Tibial artery (tissue), 4 donors: Measurements from ENCODE around the gene SORCS1.

ENCODE experiments used
- DNase-seq, 2 donors: peaks; one replicate each; pipeline ENCODE4 v3.0.0-alpha.2; 2019
- H3K27ac ChIP-seq, 2 donors: fragments of 200-600 bp; sonication (generic) in 1 of 2; 1 replicate in 1 of 2; 2 replicates in 1 of 2; pipeline ENCODE4 v1.5.1; 2018 to 2019; ENCODE audit warnings: mild to moderate bottlenecking in 1 of 2
- H3K27me3 ChIP-seq, 2 donors: fragments of 200-600 bp; sonication (generic) in 1 of 2; one replicate each; pipeline versions ENCODE4 v1.5.1 to v1.6.0; 2016 to 2019
- H3K36me3 ChIP-seq, 3 donors: fragments of 200-600 bp; sonication (generic) in 2 of 3; one replicate each; pipeline ENCODE4 v1.5.1; 2016 to 2019; ENCODE audit warnings: mild to moderate bottlenecking in 2 of 3
- H3K4me1 ChIP-seq, 4 donors: fragments of 200-600 bp; sonication (generic) in 2 of 4; 1 replicate in 3 of 4; 2 replicates in 1 of 4; pipeline ENCODE4 v1.5.1; 2016 to 2019
- H3K4me3 ChIP-seq, 2 donors: fragments of 200-600 bp; sonication (generic) in 1 of 2; 1 replicate in 1 of 2; 2 replicates in 1 of 2; pipeline ENCODE4 v1.5.1; 2018 to 2019; ENCODE audit warnings: mild to moderate bottlenecking in 2 of 2
- H3K9me3 ChIP-seq, 3 donors: fragments of 200-600 bp; sonication (generic) in 1 of 3; one replicate each; pipeline ENCODE4 v1.5.1; 2016 to 2019
- intact Hi-C: fragments of 100-400 bp; cut with DNase I; formaldehyde crosslinking; loops from one replicate; pipeline ENCODE4 v1.15.0; 2023; ENCODE audit warnings: low total_unique reads
- TF ChIP-seq, protein P1 (sequence below), 2 experiments: fragments of 200-600 bp in 1 of 2; fragments of 450-650 bp in 1 of 2; IDR thresholded peaks; one replicate each; pipeline ENCODE4 v1.5.1; 2017 to 2019; ENCODE audit warnings: antibody characterized with exemption in 2 of 2, mild to moderate bottlenecking in 1 of 2, moderate library complexity in 1 of 2

The SORCS1 gene

DNA sequence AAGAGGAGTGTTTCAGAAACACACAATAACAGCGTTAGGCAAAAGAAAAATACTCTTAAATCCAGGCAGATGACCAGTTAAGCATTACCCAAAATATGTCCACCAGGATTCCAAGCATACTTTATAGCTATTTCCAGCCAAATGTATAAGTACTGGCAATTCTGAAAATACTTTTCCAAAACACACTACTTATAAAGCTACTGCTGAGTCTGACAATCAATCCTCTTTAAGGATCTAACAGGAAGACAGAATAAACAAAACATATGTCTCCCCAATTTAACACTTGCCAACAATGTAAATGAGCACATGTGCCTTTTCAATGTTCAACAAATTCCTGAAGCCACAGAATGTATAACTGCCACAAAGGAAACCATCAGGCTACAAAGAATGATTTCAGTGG lies 370.9 kb downstream of the SORCS1 start:
- Histone ChIP-seq H3K4me1 (no peaks in the 10 kb centered on the region), H3K27ac (no peak overlapping the region), H3K9me3 (no peaks in the 10 kb centered on the region), H3K27me3 (no peaks in the 10 kb centered on the region), H3K4me3 (no peak overlapping the region), H3K36me3 (no peaks in the 10 kb centered on the region)
- intact Hi-C loops = no loop called here
- DNase-seq = no peak
- TF ChIP-seq, protein P1, sequence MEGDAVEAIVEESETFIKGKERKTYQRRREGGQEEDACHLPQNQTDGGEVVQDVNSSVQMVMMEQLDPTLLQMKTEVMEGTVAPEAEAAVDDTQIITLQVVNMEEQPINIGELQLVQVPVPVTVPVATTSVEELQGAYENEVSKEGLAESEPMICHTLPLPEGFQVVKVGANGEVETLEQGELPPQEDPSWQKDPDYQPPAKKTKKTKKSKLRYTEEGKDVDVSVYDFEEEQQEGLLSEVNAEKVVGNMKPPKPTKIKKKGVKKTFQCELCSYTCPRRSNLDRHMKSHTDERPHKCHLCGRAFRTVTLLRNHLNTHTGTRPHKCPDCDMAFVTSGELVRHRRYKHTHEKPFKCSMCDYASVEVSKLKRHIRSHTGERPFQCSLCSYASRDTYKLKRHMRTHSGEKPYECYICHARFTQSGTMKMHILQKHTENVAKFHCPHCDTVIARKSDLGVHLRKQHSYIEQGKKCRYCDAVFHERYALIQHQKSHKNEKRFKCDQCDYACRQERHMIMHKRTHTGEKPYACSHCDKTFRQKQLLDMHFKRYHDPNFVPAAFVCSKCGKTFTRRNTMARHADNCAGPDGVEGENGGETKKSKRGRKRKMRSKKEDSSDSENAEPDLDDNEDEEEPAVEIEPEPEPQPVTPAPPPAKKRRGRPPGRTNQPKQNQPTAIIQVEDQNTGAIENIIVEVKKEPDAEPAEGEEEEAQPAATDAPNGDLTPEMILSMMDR (IDR thresholded peaks at IDR 0.05) = no peak

DNA sequence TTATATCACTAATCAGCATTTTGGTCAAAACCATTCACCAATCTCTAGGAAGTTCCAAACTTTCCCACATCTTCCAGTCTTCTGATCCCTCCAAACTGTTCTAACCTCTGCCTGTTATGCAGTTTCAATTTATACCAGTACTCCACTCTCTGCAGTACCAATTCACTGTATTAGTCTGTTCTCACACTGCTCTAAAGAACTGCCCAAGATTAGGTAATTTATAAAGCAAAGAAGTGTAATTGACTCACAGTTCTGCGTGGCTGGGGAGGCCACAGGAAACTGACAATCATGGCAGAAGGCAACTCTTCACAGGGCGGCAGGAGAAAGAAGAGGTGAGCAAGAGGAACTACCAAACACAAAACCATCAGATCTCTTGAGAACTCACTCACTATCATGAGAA lies 374.9 kb downstream of the SORCS1 start:
- DNase-seq = no peak
- H3K36me3 ChIP-seq = no peaks in the 10 kb centered on the region
- no peaks in the 10 kb centered on the region for H3K27me3 ChIP-seq
- H3K27ac ChIP-seq = no peak overlapping the region
- H3K4me3 ChIP-seq = no peak overlapping the region
- TF ChIP-seq, protein P1 (IDR thresholded peaks at IDR 0.05) = no peak
- no peaks in the 10 kb centered on the region for H3K9me3 ChIP-seq
- intact Hi-C loops = no loop called here
- no peaks in the 10 kb centered on the region for H3K4me1 ChIP-seq

DNA sequence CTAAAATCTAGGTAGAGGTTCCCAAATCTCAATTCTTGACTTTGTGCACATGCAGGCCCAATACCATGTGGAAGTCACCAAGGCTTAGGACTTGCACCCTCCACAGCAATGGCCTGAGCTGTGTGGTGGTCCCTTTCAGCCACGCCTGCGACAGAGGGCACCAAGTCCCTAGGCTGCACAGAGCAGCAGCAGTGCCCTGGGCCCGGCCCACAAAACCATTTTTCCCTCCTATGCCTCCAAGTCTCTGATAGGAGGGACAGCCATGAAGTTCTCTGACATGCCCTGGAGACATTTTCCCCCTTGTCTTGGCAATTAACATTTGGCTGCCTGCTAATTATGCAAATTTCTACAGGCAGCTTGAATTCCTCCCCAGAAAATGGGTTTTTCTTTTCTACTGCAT lies 375.5 kb downstream of the SORCS1 start:
- no peaks in the 10 kb centered on the region for H3K36me3 ChIP-seq
- H3K9me3 ChIP-seq = no peaks in the 10 kb centered on the region
- intact Hi-C loops = no loop called here
- no peaks in the 10 kb centered on the region for H3K4me1 ChIP-seq
- no peak for DNase-seq
- H3K27me3 ChIP-seq = no peaks in the 10 kb centered on the region
- no peak overlapping the region for H3K27ac ChIP-seq
- TF ChIP-seq, protein P1 (IDR thresholded peaks at IDR 0.05) = no peak
- H3K4me3 ChIP-seq = no peak overlapping the region

GRCh38 chr10:106785528-106785927 lies 379.0 kb downstream of the SORCS1 start:
- no peaks in the 10 kb centered on the region for H3K27me3 ChIP-seq
- TF ChIP-seq, protein P1 (IDR thresholded peaks at IDR 0.05) = no peak
- intact Hi-C loops = no loop called here

GRCh38 chr10:106780632-106781031 lies 383.9 kb downstream of the SORCS1 start:
- H3K4me1 ChIP-seq = no peaks in the 10 kb centered on the region
- intact Hi-C loops = no loop called here
- no peak overlapping the region for H3K4me3 ChIP-seq
- TF ChIP-seq, protein P1 (IDR thresholded peaks at IDR 0.05) = no peak
- no peak for DNase-seq
- no peaks in the 10 kb centered on the region for H3K9me3 ChIP-seq
- no peak overlapping the region for H3K27ac ChIP-seq
- H3K27me3 ChIP-seq = no peaks in the 10 kb centered on the region
- H3K36me3 ChIP-seq = no peaks in the 10 kb centered on the region

More at GRCh38 chr10:106785528-106785927, 379.0 kb downstream of the SORCS1 start:
- Histone ChIP-seq H3K36me3 (no peaks in the 10 kb centered on the region), H3K27ac (no peak overlapping the region), H3K4me1 (no peaks in the 10 kb centered on the region), H3K4me3 (no peak overlapping the region), H3K9me3 (no peaks in the 10 kb centered on the region)
- no peak for DNase-seq

GRCh38 chr10:106777841-106778240 lies 386.7 kb downstream of the SORCS1 start:
- no peak for DNase-seq
- Histone ChIP-seq H3K27me3 (no peaks in the 10 kb centered on the region), H3K36me3 (no peaks in the 10 kb centered on the region), H3K4me3 (no peak overlapping the region), H3K9me3 (no peaks in the 10 kb centered on the region), H3K4me1 (no peaks in the 10 kb centered on the region), H3K27ac (no peak overlapping the region)
- TF ChIP-seq, protein P1 (IDR thresholded peaks at IDR 0.05) = no peak
- intact Hi-C loops = no loop called here
